Natural killer cell (primary cell): ENCODE results near the gene XRCC4. TPM values are rescaled to one million over a fixed set of nuclear protein-coding genes. Genes with fewer than 3 reads are reported as not detected.
A peak's percentile ranks its signal among the peaks of the same experiment; 100 is the strongest.

Experiments used
- ATAC-seq, 3 donors: fragments of 150-1000 bp in 2 of 3; fragments of 200-7000 bp in 1 of 3; cut with Tn5 transposase; 1 replicate in 1 of 3; 2 replicates in 2 of 3; pipeline ENCODE4 v1.10.0; 2021; ENCODE audit warnings: mild to moderate bottlenecking in 2 of 3, moderate library complexity in 2 of 3
- DNase-seq, 2 donors: peaks; one replicate each; pipeline versions ENCODE4 v3.0.0 to v3.0.0-alpha.2; 2013 to 2021; ENCODE audit warnings: mixed read lengths in 1 of 2
- H3K27ac ChIP-seq: one replicate; pipeline ENCODE4 v1.5.1; 2013; ENCODE audit warnings: mild to moderate bottlenecking, low read length
- H3K27me3 ChIP-seq: one replicate; pipeline ENCODE4 v1.6.1; 2013; ENCODE audit warnings: low read length; ENCODE audit not compliant: control insufficient read depth, insufficient read depth
- H3K36me3 ChIP-seq: one replicate; pipeline ENCODE4 v1.6.1; 2013; ENCODE audit warnings: low read length; ENCODE audit not compliant: control insufficient read depth, insufficient read depth
- H3K4me1 ChIP-seq: one replicate; pipeline ENCODE4 v1.6.1; 2013; ENCODE audit warnings: low read length; ENCODE audit not compliant: control insufficient read depth, insufficient read depth
- H3K4me3 ChIP-seq: one replicate; pipeline ENCODE4 v1.5.1; 2013; ENCODE audit warnings: low read length
- H3K9me3 ChIP-seq: one replicate; pipeline ENCODE4 v1.6.1; 2013; ENCODE audit warnings: low read length; ENCODE audit not compliant: control insufficient read depth, insufficient read depth
- H3K27ac Mint-ChIP-seq, 2 donors: one replicate each; pipeline ENCODE4 v1.8.0; 2022; ENCODE audit warnings: mild to moderate bottlenecking in 2 of 2, mixed read lengths in 2 of 2, moderate library complexity in 1 of 2
- H3K27me3 Mint-ChIP-seq, 2 donors: one replicate each; pipeline ENCODE4 v1.8.0; 2022; ENCODE audit warnings: low read depth in 2 of 2, mixed read lengths in 2 of 2
- H3K36me3 Mint-ChIP-seq: one replicate; pipeline ENCODE4 v1.8.0; 2022; ENCODE audit warnings: mixed read lengths
- H3K4me1 Mint-ChIP-seq, 2 donors: one replicate each; pipeline ENCODE4 v1.8.0; 2022; ENCODE audit warnings: mixed read lengths in 2 of 2
- H3K4me3 Mint-ChIP-seq: one replicate; pipeline ENCODE4 v1.8.0; 2022; ENCODE audit warnings: mild to moderate bottlenecking, moderate library complexity, mixed read lengths
- H3K9me3 Mint-ChIP-seq, 2 donors: one replicate each; pipeline ENCODE4 v1.8.0; 2022; ENCODE audit warnings: mixed read lengths in 2 of 2
- WGBS: methylation state at CpG from one replicate; pipeline ENCODE4 v1.1.7; 2013; ENCODE audit warnings: missing lambda C conversion rate; ENCODE audit not compliant: insufficient coverage; 5-methylcytosine and 5-hydroxymethylcytosine counted together
- intact Hi-C: fragments of 100-400 bp; cut with micrococcal nuclease; formaldehyde crosslinking; loops from one replicate; pipeline ENCODE4 v1.14.2; 2022
- total RNA-seq, 4 donors: library from RNA; stranded (reverse); fragments of 120-200 nt in 1 of 4; gene quantifications; one replicate each; pipeline versions ENCODE4 v1.2.3 to v1.2.4, GENCODE V29; 2013 to 2022
- TF ChIP-seq, protein P1 (sequence below): fragments of 200-600 bp; IDR thresholded peaks from one replicate; pipeline ENCODE4 v1.8.0; 2022; ENCODE audit warnings: antibody characterized with exemption

XRCC4 gene
- total RNA-seq, 3 donors from 2014 or later (not counting 1 experiment from before 2014, with no cell fraction given): 6.0 to 8.6 (median 7.0) TPM

DNA sequence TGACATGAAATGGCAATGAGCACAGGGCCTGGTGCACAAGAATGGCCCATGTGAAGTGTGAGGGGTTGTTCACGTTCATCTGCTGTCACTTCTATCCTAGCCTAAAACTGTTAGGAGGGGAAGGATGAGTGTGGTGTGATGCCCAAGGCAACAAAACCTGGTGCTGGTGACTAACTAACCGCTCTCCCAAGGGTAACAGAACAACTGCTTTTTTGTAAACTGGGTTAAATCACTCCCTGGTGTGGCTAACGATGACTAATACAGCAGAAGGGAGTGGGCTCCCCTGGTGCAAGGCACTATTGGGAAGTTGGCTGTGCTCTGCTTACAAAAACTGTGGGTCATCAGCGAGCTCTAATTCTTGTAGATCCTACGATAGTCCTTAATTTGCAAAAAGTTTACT is 291.0 kb downstream of the XRCC4 start:
- H3K4me1 ChIP-seq: no peaks in the 10 kb centered on the region
- no peak overlapping the region for H3K4me3 ChIP-seq
- Mint-ChIP-seq H3K27ac (no peak overlapping the region), H3K27me3 (no peaks in the 10 kb centered on the region), H3K4me3 (no peak overlapping the region), H3K36me3 (no peaks in the 10 kb centered on the region), H3K4me1 (no peaks in the 10 kb centered on the region), H3K9me3 (peaks cover 0 to 9% of the 10 kb centered on the region in 2 donors)
- no peaks in the 10 kb centered on the region for H3K9me3 ChIP-seq
- TF ChIP-seq, protein P1, sequence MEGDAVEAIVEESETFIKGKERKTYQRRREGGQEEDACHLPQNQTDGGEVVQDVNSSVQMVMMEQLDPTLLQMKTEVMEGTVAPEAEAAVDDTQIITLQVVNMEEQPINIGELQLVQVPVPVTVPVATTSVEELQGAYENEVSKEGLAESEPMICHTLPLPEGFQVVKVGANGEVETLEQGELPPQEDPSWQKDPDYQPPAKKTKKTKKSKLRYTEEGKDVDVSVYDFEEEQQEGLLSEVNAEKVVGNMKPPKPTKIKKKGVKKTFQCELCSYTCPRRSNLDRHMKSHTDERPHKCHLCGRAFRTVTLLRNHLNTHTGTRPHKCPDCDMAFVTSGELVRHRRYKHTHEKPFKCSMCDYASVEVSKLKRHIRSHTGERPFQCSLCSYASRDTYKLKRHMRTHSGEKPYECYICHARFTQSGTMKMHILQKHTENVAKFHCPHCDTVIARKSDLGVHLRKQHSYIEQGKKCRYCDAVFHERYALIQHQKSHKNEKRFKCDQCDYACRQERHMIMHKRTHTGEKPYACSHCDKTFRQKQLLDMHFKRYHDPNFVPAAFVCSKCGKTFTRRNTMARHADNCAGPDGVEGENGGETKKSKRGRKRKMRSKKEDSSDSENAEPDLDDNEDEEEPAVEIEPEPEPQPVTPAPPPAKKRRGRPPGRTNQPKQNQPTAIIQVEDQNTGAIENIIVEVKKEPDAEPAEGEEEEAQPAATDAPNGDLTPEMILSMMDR: no peak
- WGBS: 74% methylated on average over 5 of the region's 5 CpGs
- H3K27me3 ChIP-seq: no peaks in the 10 kb centered on the region
- ATAC-seq: peak in 2 of 3 donors; percentile 40 to 49
- intact Hi-C loops: no loop called here
- H3K27ac ChIP-seq: no peak overlapping the region
- peak in 1 of 2 donors; percentile 3 for DNase-seq
- H3K36me3 ChIP-seq: no peaks in the 10 kb centered on the region

DNA sequence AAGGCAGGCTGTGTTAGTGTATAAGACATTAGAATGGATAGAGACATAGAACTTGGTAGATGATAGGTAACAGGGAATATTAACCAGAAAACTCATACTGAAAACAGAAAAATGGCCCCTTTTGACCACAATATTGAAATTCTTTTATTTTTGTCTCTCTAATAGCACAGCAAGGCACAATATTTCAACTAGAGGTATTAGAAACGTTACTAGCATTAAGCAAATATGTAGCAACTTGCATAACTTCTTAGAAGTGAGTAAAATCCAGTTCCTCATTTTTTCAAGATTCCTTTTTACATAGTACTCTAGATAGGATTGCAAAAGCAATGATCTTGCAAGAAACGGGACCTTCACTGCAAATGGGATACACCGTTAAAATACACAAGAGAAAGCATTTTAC is 291.5 kb downstream of the XRCC4 start:
- intact Hi-C loops: no loop called here
- no peaks in the 10 kb centered on the region for H3K36me3 Mint-ChIP-seq
- H3K36me3 ChIP-seq: no peaks in the 10 kb centered on the region
- no peak overlapping the region for H3K4me3 ChIP-seq
- H3K9me3 ChIP-seq: no peaks in the 10 kb centered on the region
- H3K4me1 ChIP-seq: no peaks in the 10 kb centered on the region
- H3K27ac Mint-ChIP-seq: no peak overlapping the region
- no peak overlapping the region for H3K27ac ChIP-seq
- no peak overlapping the region for H3K4me3 Mint-ChIP-seq
- H3K27me3 ChIP-seq: no peaks in the 10 kb centered on the region
- TF ChIP-seq, protein P1: no peak
- peak in 1 of 3 donors; percentile 48 for ATAC-seq
- no peak for DNase-seq
- WGBS: 77% methylated on average over 2 of the region's 3 CpGs
- H3K27me3 Mint-ChIP-seq: no peaks in the 10 kb centered on the region
- no peaks in the 10 kb centered on the region for H3K4me1 Mint-ChIP-seq
- peaks cover 0 to 9% of the 10 kb centered on the region in 2 donors for H3K9me3 Mint-ChIP-seq

DNA sequence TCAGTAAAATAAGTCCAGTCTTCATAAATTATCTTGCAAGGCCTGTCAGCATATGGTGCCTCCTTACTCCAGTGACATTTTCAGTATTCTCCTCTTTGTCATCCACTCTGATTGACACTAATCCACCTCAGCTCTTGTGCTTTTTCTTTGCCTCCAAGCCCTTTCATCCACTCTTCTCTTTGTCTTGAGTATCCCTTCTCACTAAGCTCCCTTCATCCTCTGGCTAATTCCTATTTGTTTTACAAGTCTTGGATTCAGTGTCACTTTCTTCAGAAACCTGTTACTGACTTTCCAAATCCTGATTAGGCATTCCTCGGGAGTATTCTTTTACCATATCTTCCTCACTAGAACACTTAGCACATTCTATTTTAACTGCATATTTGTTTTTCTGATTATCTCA is 293.6 kb downstream of the XRCC4 start:
- H3K27ac Mint-ChIP-seq: no peak overlapping the region
- H3K27ac ChIP-seq: no peak overlapping the region
- TF ChIP-seq, protein P1: no peak

DNA sequence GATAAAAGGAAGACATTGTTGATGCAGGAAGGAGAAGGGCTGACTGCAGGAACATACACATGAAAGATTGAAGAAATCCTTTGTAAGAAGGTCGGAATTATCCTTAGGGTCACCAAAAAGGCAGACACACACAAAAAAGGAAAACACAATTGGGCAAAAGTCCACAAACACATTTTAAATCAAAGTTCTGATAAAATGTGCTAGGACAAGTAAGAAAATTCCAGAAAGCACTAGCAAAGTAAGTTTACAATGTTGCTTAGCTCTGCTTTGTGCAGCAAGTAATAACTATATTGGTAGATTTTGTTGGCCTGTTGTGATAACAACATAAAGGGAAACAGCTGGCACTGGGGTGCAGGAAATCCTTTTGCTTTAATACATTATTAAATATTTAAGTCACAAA is 294.4 kb downstream of the XRCC4 start:
- Histone ChIP-seq H3K4me3 (no peak overlapping the region), H3K27me3 (no peaks in the 10 kb centered on the region), H3K4me1 (no peaks in the 10 kb centered on the region), H3K9me3 (no peaks in the 10 kb centered on the region), H3K36me3 (no peaks in the 10 kb centered on the region), H3K27ac (no peak overlapping the region)
- Mint-ChIP-seq H3K36me3 (no peaks in the 10 kb centered on the region), H3K4me1 (no peaks in the 10 kb centered on the region), H3K27me3 (no peaks in the 10 kb centered on the region), H3K4me3 (no peak overlapping the region), H3K27ac (no peak overlapping the region), H3K9me3 (peaks cover 0 to 6% of the 10 kb centered on the region in 2 donors)
- no peak for DNase-seq
- intact Hi-C loops: no loop called here
- WGBS: 88% methylated on average over 1 of the region's 1 CpG
- TF ChIP-seq, protein P1: no peak
- ATAC-seq: no peak

More for the DNA sequence above, 293.6 kb downstream of the XRCC4 start:
- Histone ChIP-seq H3K9me3 (no peaks in the 10 kb centered on the region), H3K4me1 (no peaks in the 10 kb centered on the region), H3K36me3 (no peaks in the 10 kb centered on the region), H3K4me3 (no peak overlapping the region), H3K27me3 (no peaks in the 10 kb centered on the region)
- Mint-ChIP-seq H3K36me3 (no peaks in the 10 kb centered on the region), H3K27me3 (no peaks in the 10 kb centered on the region), H3K9me3 (peaks cover 0 to 9% of the 10 kb centered on the region in 2 donors), H3K4me3 (no peak overlapping the region), H3K4me1 (no peaks in the 10 kb centered on the region)
- intact Hi-C loops: no loop called here
- DNase-seq (no peak), ATAC-seq (no peak)
- 83% methylated on average over 1 of the region's 1 CpG for WGBS
